Activated CD4-positive, alpha-beta T cell treated with anti-CD3 and anti-CD28 coated beads, Interleukin-2, amount 50 U/mL, for 4 hours (primary cell): ENCODE measurements around the gene CCDC51.
A peak's percentile ranks its signal among the peaks of the same experiment; 100 is the strongest.

ENCODE experiments used
- DNase-seq, 2 experiments: peaks; one replicate each; pipeline ENCODE4 v3.0.0-alpha.2; 2020

The CCDC51 gene

GRCh38 chr3:48432411-48433371, 7.2 kb downstream of the CCDC51 start:
- DNase-seq, result no peak

DNA sequence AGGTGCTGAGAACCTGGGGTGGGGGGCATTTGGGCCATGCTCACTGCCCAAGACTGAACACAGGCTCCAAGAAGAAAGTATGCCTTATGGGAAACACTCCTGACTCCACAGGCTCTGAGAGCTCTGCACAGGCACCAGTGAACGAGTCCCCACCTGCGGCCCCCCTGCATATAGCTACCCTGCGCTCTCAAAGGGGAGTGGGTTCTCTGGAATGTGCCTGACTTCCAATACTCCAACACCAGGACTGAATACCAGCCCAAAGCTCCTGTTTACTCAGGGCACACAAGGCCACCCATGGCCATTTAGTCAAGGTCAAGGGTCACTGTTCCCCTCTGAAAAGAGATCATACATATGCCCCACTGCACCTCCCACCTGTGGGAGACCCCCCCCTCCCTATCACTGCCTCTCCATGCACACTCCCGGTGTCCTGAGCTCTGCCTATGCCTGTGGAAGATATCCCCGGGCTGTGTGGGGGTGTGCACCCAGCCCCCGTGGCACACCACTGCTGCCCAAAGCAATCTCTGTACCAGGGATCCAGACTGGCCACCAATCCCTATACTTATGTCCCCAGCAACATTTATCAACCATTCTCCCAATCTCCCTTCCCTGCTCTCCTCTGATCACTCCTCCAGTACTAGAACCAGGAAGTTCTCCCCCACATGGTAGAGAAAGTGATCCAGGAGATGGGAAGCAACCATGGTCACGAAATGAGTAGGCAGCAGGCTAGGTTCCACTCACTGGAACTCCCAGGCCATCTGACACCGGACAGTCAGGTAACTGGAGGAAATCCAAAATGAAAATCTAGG, 8.5 kb downstream of the CCDC51 start:
- no peak for DNase-seq

- no peak for DNase-seq
These were observed 9.2 kb downstream of the CCDC51 start for GRCh38 chr3:48430708-48431101.

DNA sequence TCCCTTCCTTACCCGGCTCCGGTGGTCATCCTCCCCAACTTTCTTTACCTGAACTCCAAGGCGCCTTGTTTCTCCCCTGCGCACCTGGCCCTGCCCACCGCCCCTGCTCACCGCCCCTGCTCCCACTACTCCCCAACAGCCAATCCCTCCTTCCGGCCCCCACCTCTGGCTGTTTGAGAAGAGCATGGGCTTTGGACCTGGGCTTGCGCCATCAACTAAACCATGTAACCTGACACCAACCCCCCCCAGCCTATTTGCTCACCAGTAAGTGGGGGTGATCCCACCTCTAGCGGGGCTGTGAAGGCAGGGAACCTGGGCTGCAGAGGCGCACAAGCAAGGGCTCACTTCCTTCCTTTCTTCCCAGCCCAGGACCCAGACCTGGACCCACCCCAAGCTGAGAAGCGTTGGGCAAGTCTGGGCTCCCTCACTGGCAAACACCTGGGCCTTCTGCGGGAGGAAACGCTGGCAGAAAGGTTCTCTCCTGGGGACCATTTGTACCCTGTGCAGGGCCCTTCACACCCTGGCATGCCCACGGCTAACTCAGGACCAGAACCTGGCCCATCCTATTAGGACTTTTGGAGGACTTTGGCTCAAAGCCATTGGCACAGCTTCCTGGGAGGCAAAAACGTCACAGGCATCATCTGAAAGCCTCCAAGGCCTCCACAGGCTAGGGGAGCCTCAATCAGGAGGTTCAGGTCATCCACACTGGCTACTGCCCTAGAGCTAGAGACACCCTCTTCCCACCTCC, 9.8 kb downstream of the CCDC51 start, which contains the start of gene PLXNB1:
Gene PLXNB1 (minus strand): TSS at position 127 of the 748 bp plus-strand sequence. CDS start 5,475 bp downstream, outside the sequence.
- DNase-seq, result no peak

DNA sequence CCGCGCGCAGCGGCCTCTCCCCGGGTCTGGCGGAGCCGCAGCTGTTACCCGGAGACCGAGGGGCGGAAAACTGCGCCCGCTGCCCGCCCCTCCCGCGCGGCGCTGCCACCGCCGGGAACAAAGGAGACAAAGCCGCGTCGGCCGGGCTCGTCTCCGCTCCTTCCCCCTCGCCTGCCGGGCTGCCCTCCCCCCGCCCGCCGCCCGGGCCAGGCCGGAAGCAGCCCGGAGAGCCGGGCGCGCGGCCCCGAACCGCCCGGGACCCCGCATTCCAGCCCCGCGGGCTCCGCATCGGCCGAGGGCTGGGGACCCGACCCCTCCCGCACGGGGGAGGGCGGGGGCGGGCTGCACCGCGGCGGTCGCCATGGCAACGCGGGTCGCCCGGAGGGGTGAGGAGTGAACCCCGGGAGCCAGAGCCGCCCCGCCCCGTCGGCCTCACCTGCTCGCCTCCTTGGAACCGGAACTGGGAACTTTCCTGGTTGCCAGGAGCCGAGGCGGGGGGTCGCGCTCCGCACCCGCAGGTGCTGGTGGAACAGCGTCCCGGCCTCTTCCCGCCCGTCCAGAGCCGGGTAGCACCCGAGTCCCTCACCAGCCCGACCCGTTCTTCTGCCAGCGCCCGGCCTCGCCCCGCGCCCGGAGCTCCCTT, 10.5 kb downstream of the CCDC51 start:
- DNase-seq, result peak; percentile 56 to 60

- no peak for DNase-seq
These were observed 11.2 kb downstream of the CCDC51 start for GRCh38 chr3:48428572-48429316.

DNA sequence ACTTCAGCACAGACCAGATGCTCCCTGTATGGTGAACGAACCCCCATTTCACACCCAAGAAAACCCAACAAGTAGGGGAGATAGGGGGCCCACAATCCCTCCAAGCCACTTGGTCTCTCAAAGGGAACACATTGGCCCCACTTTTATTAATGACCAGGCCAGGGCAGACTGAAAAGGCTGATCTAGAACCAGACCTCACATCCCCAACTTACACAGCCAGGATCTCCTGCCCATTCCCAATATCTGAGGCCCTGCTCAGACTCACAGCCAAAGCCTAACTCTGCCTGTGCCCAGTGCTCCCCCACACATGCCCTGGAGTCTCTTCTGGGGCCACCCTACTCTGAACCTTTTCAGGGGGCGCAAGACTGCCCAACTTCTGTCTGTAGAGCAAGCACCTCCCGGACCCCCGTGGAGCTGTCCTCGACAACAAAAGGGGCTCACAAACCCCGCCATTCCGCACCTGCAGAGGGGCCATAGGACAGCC, 11.8 kb downstream of the CCDC51 start:
- DNase-seq, result no peak

- DNase-seq, result no peak
These were observed 12.3 kb downstream of the CCDC51 start for GRCh38 chr3:48427630-48427962.

- DNase-seq, result no peak
These were observed 12.8 kb downstream of the CCDC51 start for GRCh38 chr3:48426944-48427629.

GRCh38 chr3:48426401-48426909, 13.5 kb downstream of the CCDC51 start:
- no peak for DNase-seq

DNA sequence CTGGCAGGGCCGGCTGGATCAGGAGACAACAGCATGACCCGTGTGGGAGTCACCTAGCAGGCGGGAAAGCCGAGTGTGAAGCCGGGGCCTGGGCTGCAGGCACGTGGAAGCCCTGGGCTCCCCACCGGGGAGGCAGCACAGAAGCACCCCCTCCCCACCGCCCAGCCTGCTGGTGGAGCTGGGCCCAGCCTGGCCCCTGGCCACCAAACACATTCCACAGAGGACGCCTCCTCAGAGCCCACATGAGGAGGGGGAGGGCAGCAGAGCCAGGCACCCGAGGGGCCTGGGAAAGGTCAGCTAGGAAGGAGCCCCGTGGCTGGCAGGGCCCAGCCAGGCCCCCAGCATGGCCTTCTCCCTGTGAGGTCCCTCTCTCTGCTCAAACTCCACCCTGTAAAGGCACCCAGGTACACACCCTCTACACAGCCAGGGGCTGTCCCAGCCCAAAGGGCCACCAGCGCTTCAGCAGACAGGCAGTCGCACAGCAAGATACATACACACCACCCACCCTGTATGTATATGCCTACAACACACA, 14.6 kb downstream of the CCDC51 start:
- no peak for DNase-seq

GRCh38 chr3:48423883-48424695, 15.8 kb downstream of the CCDC51 start:
- DNase-seq, result no peak

DNA sequence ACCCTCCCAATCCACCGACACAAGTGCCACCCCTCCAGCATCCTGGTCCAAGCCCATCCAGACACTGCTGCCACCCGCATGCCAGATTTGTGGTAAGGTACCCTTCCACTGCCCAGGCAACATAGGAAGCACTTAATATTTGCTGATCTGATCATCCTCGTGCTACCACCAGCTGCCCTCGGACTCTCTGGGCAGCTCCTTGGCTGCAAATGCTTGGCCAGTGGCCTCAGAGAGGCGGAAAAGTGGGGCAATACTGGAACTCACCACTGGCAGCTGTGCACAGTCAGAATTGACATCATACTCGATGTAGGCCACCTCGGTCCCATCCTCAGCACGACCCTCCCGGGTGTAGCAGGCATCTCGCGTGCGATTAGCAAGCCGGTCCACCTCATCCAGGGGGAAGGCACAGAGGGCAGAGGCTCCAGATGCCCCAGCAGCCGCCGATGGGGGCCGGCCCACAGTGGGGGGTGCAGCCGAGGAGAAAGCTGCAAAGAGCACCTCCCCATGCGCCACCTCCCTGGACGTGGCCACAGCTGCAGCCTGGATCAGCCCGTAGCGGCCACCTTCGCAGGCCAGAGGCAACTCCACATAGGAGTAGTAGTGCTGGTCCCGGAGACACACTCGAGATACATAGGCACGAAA, 16.6 kb downstream of the CCDC51 start:
- DNase-seq, result no peak

DNA sequence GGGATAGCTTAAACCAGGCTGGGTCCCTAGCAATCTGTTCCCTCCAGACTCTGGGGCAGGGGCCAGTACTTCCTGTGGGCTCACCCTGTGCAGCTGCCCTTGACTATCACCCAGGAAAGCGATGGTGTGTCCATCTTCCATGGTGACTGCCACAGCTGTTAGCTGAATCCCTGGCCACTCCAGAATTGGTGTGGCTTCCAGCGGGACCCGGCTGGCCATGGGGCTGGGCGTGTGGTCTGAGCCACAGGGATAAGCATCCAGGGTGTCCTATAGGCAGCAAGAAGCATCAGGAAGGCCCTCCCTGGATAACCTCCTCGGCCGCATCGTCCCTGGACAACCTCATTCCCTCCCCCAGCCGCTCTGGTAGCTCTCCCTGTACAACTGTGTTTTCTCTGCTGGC, 17.2 kb downstream of the CCDC51 start:
- no peak for DNase-seq

- no peak for DNase-seq
These were observed 17.6 kb downstream of the CCDC51 start for GRCh38 chr3:48422272-48422671.

DNA sequence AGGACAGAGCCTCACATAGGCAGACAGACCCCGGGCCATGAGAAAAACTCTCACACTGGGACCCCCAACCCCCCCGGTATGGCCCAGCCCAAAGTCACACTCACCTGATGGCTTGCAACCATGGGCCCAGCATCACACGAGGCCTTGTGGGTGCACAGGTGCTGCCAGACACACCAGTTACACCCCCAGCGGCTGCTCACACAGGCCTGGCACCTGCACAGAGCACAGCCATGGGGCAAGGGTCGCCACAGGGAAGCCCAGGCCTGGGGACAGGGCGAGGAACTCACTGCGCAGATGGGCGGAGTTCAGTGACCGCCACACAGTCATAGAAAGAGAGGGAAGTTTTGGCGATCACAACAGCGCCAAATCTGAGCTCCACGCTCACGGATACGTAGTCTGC, 19.4 kb downstream of the CCDC51 start:
- no peak for DNase-seq

DNA sequence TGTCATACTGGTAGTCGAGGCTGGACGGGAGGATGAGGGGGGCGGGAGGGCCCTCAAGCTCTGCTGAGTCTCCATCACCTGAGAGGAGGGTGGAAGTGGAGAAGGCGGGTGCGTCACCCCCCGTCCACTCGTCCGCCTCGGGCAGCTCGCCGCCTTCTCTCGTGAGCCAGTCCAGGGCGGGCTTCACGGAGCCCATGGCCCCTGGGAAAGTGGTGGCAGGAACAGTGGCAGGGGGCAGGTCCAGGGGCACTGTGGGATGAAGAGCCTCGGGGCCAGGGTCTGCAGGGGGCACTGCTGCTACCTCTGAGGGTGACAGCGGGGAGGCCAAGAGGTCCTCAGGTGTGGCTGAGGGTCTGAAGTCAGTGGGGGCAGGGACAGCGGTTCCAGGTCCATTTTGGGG, 20.3 kb downstream of the CCDC51 start:
- DNase-seq, result no peak

GRCh38 chr3:48419149-48419548, 20.8 kb downstream of the CCDC51 start:
- no peak for DNase-seq

- DNase-seq, result no peak
These were observed 21.3 kb downstream of the CCDC51 start for GRCh38 chr3:48418651-48419050.
